Adipose tissue (tissue), 3 donors: ENCODE results near the gene CEP170B. TPM values are rescaled to one million over a fixed set of nuclear protein-coding genes. Genes with fewer than 3 reads are reported as not detected.
"Not testable (repeated sequence)": the region's sequence is repeated elsewhere in the genome, so short reads cannot be mapped to it uniquely, and the experiment has no call there.

Experiments used
- H3K27ac ChIP-seq: one replicate; pipeline ENCODE4 v1.5.1; 2013; ENCODE audit warnings: low read depth, low read length
- whole genome bisulfite sequencing, 3 donors: extraction: QIAGEN DNeasy Blood & Tissue Kit; methylation state at CpG; one replicate each; pipeline ENCODE4 v1.1.7; 2013; 5-methylcytosine and 5-hydroxymethylcytosine counted together
- polyA plus RNA-seq, 3 donors: library from polyadenylated mRNA; stranded (reverse); fragments of 200-250 nt; gene quantifications; one replicate each; pipeline ENCODE4 v1.2.3, GENCODE V29; 2013
- donor health status: healthy with polysubstance abuse.
- donor health status: Bipolar disorder and iron deficiency.
- donor health status: healthy.

Gene CEP170B
- polyA plus RNA-seq, 3 donors, result 10.2 to 17.1 (median 11.8) TPM

GRCh38 chr14:104843006-104843405 lies 22.1 kb upstream of the CEP170B start:
- WGBS, 3 donors, result 44 to 49% (median 46%) methylated on average over 12 to 13 of the region's 13 CpGs
- H3K27ac ChIP-seq, result no peak overlapping the region

- no peak overlapping the region for H3K27ac ChIP-seq
- 1 to 2% (median 2%) methylated on average over 65 to 69 of the region's 69 CpGs for WGBS, 3 donors
These were observed 21.4 kb upstream of the CEP170B start for GRCh38 chr14:104843442-104844305.

- WGBS, 3 donors, result 11 to 12% (median 12%) methylated on average over 26 to 27 of the region's 27 CpGs
These were observed 20.6 kb upstream of the CEP170B start for GRCh38 chr14:104844306-104845032.

GRCh38 chr14:104845033-104845666 lies 19.9 kb upstream of the CEP170B start:
- no peak overlapping the region for H3K27ac ChIP-seq
- 88 to 94% (median 88%) methylated on average over 4 of the region's 4 CpGs for WGBS, 3 donors

More at GRCh38 chr14:104844306-104845032, 20.6 kb upstream of the CEP170B start:
- H3K27ac ChIP-seq, result no peak overlapping the region

- no peak overlapping the region for H3K27ac ChIP-seq
- 86 to 91% (median 91%) methylated on average over 3 of the region's 3 CpGs for WGBS, 3 donors
These were observed 19.1 kb upstream of the CEP170B start for GRCh38 chr14:104845834-104846441.

- WGBS, 3 donors, result 47 to 67% (median 64%) methylated on average over 8 of the region's 8 CpGs
These were observed 12.8 kb upstream of the CEP170B start for GRCh38 chr14:104852280-104852663.

GRCh38 chr14:104855532-104856090 lies 9.5 kb upstream of the CEP170B start:
- H3K27ac ChIP-seq, result no peak overlapping the region
- 56 to 71% (median 66%) methylated on average over 12 of the region's 12 CpGs for WGBS, 3 donors

More at GRCh38 chr14:104852280-104852663, 12.8 kb upstream of the CEP170B start:
- no peak overlapping the region for H3K27ac ChIP-seq

- WGBS, 3 donors, result 71 to 78% (median 77%) methylated on average over 21 of the region's 21 CpGs
- no peak overlapping the region for H3K27ac ChIP-seq
These were observed 8.8 kb upstream of the CEP170B start for GRCh38 chr14:104856157-104856868.

- WGBS, 3 donors, result 70 to 71% (median 71%) methylated on average over 25 of the region's 25 CpGs
These were observed 7.9 kb upstream of the CEP170B start for GRCh38 chr14:104856869-104857860.

GRCh38 chr14:104857931-104858330 lies 7.1 kb upstream of the CEP170B start:
- 93 to 96% (median 93%) methylated on average over 6 of the region's 6 CpGs for WGBS, 3 donors
- not testable (repeated sequence) for H3K27ac ChIP-seq

More at GRCh38 chr14:104856869-104857860, 7.9 kb upstream of the CEP170B start:
- no peak overlapping the region for H3K27ac ChIP-seq

- H3K27ac ChIP-seq, result no peak overlapping the region
- 77 to 82% (median 81%) methylated on average over 8 of the region's 8 CpGs for WGBS, 3 donors
These were observed 6.1 kb upstream of the CEP170B start for GRCh38 chr14:104858811-104859426.

GRCh38 chr14:104859900-104860299 lies 5.2 kb upstream of the CEP170B start:
- no peak overlapping the region for H3K27ac ChIP-seq
- WGBS, 3 donors, result 95 to 99% (median 98%) methylated on average over 4 of the region's 4 CpGs

GRCh38 chr14:104860414-104860813 lies 4.7 kb upstream of the CEP170B start:
- no peak overlapping the region for H3K27ac ChIP-seq

- H3K27ac ChIP-seq, result no peak overlapping the region
- WGBS, 3 donors, result 62 to 80% (median 76%) methylated on average over 12 to 13 of the region's 13 CpGs
These were observed 1.8 kb upstream of the CEP170B start for GRCh38 chr14:104863131-104863862.

- 5 to 20% (median 16%) methylated on average over 13 of the region's 13 CpGs for WGBS, 3 donors
- no peak overlapping the region for H3K27ac ChIP-seq
These were observed 1.2 kb upstream of the CEP170B start for GRCh38 chr14:104863923-104864266.
